Activated CD4-positive, alpha-beta T cell treated with anti-CD3 and anti-CD28 coated beads, Interleukin-2, amount 50 U/mL, for 1 hour (primary cell): ENCODE results near the gene GPR107.

Source experiments
- DNase-seq: peaks from one replicate; pipeline ENCODE4 v3.0.0-alpha.2; 2020

Gene GPR107

GRCh38 chr9:130139251-130139650 lies 85.5 kb downstream of the GPR107 start:
- DNase-seq: no peak

- DNase-seq: no peak
Observed at GRCh38 chr9:130140706-130141105, 87.0 kb downstream of the GPR107 start.

GRCh38 chr9:130142056-130142455 lies 88.3 kb downstream of the GPR107 start:
- DNase-seq: no peak

GRCh38 chr9:130142641-130143040 lies 88.9 kb downstream of the GPR107 start:
- no peak for DNase-seq

GRCh38 chr9:130143279-130143893 lies 89.7 kb downstream of the GPR107 start:
- no peak for DNase-seq

- no peak for DNase-seq
Observed at GRCh38 chr9:130143958-130144366, 90.3 kb downstream of the GPR107 start.

- no peak for DNase-seq
Observed at GRCh38 chr9:130144703-130145102, 91.0 kb downstream of the GPR107 start.

GRCh38 chr9:130145658-130146057 lies 92.0 kb downstream of the GPR107 start:
- DNase-seq: no peak

GRCh38 chr9:130147198-130147597 lies 93.5 kb downstream of the GPR107 start:
- no peak for DNase-seq

GRCh38 chr9:130147910-130148309 lies 94.2 kb downstream of the GPR107 start:
- no peak for DNase-seq

GRCh38 chr9:130149031-130149430 lies 95.3 kb downstream of the GPR107 start:
- no peak for DNase-seq

GRCh38 chr9:130149654-130150286 lies 96.1 kb downstream of the GPR107 start:
- DNase-seq: no peak

GRCh38 chr9:130150779-130151382 lies 97.2 kb downstream of the GPR107 start:
- DNase-seq: no peak

- DNase-seq: no peak
Observed at GRCh38 chr9:130154816-130155215, 101.1 kb downstream of the GPR107 start.

GRCh38 chr9:130155647-130156046 lies 101.9 kb downstream of the GPR107 start:
- no peak for DNase-seq

- DNase-seq: no peak
Observed at GRCh38 chr9:130156672-130157071, 103.0 kb downstream of the GPR107 start.

- DNase-seq: no peak
Observed at GRCh38 chr9:130157079-130157478, 103.4 kb downstream of the GPR107 start.

GRCh38 chr9:130158001-130158400 lies 104.3 kb downstream of the GPR107 start:
- DNase-seq: no peak

GRCh38 chr9:130159057-130159456 lies 105.4 kb downstream of the GPR107 start:
- no peak for DNase-seq

GRCh38 chr9:130159915-130160670 lies 106.4 kb downstream of the GPR107 start:
- no peak for DNase-seq

GRCh38 chr9:130160862-130161470 lies 107.3 kb downstream of the GPR107 start:
- DNase-seq: no peak

GRCh38 chr9:130165579-130165978 lies 111.9 kb downstream of the GPR107 start:
- no peak for DNase-seq

GRCh38 chr9:130166399-130166798 lies 112.7 kb downstream of the GPR107 start:
- no peak for DNase-seq
